ENCODE data around the gene MORN1. TPM values are rescaled to one million over a fixed set of nuclear protein-coding genes. Genes with fewer than 3 reads are reported as not detected.

Gene MORN1
- polyA plus RNA-seq, 1 donor from 2014 or later: 10.9 TPM

DNA sequence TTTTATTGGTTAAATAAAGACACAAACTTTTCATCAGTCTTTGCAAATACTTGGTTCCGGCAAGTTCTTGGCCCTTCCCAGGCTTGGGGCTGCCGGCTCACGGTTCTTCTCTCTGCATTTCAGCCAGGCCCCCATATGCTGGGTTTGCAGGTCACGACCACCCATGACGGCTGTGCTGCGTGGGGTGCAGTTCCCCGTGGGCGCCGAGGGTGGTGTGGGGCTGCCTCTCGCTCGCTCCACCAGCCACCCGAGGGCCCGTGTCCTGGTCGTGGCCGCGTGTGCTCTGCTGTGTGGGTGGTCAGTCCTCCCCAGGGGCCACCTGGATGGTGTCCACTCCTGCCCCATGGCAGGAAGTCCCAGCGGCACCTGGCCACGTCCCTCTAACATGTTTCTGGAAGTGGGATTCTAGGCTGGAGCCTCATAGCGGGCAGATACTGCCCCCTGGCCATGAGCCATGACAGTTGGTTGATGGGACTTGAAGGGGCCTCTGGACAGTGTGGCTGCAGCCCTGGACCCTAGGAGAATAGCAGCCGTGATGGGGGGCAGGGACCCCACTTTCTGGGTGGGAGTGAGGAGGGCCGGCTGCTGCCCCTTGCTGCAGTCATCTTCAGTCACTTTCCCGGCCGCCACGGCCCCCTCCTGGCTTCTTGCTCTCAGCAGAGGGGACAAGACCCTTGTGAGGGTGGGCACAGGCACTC lies 117.0 kb downstream of the MORN1 start:
- peaks cover 67% of the 10 kb centered on the region for H3K79me2 ChIP-seq (replicated peaks; ENCODE audit: insufficient read depth, low read length)
- H3K4me3 ChIP-seq (ENCODE audit: low read length): no peak overlapping the region
- no peaks in the 10 kb centered on the region for H3K36me3 ChIP-seq (ENCODE audit: insufficient read depth, low read length)
- H3K4me2 ChIP-seq (ENCODE audit: low read length): no peak overlapping the region
- no peaks in the 10 kb centered on the region for H3K9me2 ChIP-seq (ENCODE audit: insufficient read depth, low read length)
- H3K27me3 ChIP-seq (ENCODE audit: insufficient read depth, low read depth, low read length): no peaks in the 10 kb centered on the region
- no peaks in the 10 kb centered on the region for H3K9me3 ChIP-seq (ENCODE audit: low read length)
- H2AFZ ChIP-seq (ENCODE audit: low read depth, low read length): no peak overlapping the region
- no peaks in the 10 kb centered on the region for H4K20me1 ChIP-seq (ENCODE audit: insufficient read depth)
- no peak overlapping the region for H3K9ac ChIP-seq (ENCODE audit: low read length)
- H3K27ac ChIP-seq (ENCODE audit: low read length): no peak overlapping the region
- no peak for TF ChIP-seq MXI1 (conservative IDR thresholded peaks at IDR 0.05; ENCODE audit: poor library complexity, severe bottlenecking)
- H3F3A ChIP-seq (ENCODE audit: insufficient read depth, low read length, poor library complexity, severe bottlenecking): no peaks in the 10 kb centered on the region

DNA sequence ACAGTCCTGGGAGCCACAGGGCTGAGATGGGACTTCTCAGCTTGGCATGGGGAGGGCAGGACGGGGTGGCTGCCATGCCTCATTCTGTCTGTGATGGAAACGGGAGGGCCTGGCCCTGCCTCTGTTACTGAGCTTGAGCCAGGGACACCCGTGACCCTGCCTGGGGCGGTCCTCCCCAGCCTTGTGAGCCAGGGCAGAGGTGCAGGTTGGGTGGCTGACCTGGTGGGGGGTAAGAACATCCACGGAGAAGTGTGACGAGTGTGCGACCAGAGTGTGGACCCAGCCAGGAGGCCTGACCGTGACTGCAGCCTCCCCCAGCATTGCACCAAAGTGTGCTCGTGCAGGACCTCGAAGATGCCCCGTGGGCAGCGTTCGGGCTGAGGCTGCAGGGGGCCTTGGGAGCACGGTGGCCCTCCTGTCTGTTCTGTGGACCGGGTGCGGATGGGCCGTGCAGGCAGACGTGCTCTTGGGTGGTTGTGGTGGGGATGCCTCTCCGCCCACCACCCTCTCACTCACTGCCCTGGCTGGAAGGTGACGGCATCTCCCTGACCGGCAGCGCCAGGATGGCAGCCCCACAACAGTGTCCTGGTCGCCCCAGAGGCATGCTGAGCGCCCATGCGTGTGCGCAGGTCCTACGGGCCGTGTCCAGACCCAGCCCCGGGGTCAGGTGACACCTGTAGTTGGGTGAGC lies 117.8 kb downstream of the MORN1 start:
- no peaks in the 10 kb centered on the region for H4K20me1 ChIP-seq (ENCODE audit: insufficient read depth)
- H3K9ac ChIP-seq (ENCODE audit: low read length): no peak overlapping the region
- H3K4me3 ChIP-seq (ENCODE audit: low read length): no peak overlapping the region
- H2AFZ ChIP-seq (ENCODE audit: low read depth, low read length): no peak overlapping the region
- no peaks in the 10 kb centered on the region for H3K9me3 ChIP-seq (ENCODE audit: low read length)
- no peaks in the 10 kb centered on the region for H3F3A ChIP-seq (ENCODE audit: insufficient read depth, low read length, poor library complexity, severe bottlenecking)
- H3K27ac ChIP-seq (ENCODE audit: low read length): no peak overlapping the region
- no peak for TF ChIP-seq TAF1 (IDR thresholded peaks at IDR 0.05; ENCODE audit: low read depth)
- no peak for TF ChIP-seq POLR2AphosphoS5 (IDR thresholded peaks at IDR 0.05)
- TF ChIP-seq SMC3 (conservative IDR thresholded peaks at IDR 0.05; ENCODE audit: poor library complexity): no peak
- TF ChIP-seq EZH2 (IDR thresholded peaks at IDR 0.05; ENCODE audit: borderline replicate concordance, insufficient read depth, low read length, poor library complexity, severe bottlenecking): no peak
- no peak for TF ChIP-seq MXI1 (conservative IDR thresholded peaks at IDR 0.05; ENCODE audit: poor library complexity, severe bottlenecking)
- TF ChIP-seq, protein P1, sequence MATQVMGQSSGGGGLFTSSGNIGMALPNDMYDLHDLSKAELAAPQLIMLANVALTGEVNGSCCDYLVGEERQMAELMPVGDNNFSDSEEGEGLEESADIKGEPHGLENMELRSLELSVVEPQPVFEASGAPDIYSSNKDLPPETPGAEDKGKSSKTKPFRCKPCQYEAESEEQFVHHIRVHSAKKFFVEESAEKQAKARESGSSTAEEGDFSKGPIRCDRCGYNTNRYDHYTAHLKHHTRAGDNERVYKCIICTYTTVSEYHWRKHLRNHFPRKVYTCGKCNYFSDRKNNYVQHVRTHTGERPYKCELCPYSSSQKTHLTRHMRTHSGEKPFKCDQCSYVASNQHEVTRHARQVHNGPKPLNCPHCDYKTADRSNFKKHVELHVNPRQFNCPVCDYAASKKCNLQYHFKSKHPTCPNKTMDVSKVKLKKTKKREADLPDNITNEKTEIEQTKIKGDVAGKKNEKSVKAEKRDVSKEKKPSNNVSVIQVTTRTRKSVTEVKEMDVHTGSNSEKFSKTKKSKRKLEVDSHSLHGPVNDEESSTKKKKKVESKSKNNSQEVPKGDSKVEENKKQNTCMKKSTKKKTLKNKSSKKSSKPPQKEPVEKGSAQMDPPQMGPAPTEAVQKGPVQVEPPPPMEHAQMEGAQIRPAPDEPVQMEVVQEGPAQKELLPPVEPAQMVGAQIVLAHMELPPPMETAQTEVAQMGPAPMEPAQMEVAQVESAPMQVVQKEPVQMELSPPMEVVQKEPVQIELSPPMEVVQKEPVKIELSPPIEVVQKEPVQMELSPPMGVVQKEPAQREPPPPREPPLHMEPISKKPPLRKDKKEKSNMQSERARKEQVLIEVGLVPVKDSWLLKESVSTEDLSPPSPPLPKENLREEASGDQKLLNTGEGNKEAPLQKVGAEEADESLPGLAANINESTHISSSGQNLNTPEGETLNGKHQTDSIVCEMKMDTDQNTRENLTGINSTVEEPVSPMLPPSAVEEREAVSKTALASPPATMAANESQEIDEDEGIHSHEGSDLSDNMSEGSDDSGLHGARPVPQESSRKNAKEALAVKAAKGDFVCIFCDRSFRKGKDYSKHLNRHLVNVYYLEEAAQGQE (IDR thresholded peaks at IDR 0.05; ENCODE audit: borderline replicate concordance): no peak
- no peak for TF ChIP-seq RAD21 (conservative IDR thresholded peaks at IDR 0.05)
- TF ChIP-seq EP300 (conservative IDR thresholded peaks at IDR 0.05; ENCODE audit: poor library complexity, severe bottlenecking): no peak
- TF ChIP-seq, protein P2, sequence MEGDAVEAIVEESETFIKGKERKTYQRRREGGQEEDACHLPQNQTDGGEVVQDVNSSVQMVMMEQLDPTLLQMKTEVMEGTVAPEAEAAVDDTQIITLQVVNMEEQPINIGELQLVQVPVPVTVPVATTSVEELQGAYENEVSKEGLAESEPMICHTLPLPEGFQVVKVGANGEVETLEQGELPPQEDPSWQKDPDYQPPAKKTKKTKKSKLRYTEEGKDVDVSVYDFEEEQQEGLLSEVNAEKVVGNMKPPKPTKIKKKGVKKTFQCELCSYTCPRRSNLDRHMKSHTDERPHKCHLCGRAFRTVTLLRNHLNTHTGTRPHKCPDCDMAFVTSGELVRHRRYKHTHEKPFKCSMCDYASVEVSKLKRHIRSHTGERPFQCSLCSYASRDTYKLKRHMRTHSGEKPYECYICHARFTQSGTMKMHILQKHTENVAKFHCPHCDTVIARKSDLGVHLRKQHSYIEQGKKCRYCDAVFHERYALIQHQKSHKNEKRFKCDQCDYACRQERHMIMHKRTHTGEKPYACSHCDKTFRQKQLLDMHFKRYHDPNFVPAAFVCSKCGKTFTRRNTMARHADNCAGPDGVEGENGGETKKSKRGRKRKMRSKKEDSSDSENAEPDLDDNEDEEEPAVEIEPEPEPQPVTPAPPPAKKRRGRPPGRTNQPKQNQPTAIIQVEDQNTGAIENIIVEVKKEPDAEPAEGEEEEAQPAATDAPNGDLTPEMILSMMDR (IDR thresholded peaks at IDR 0.05; ENCODE audit: poor library complexity, severe bottlenecking): no peak
- peaks cover 67% of the 10 kb centered on the region for H3K79me2 ChIP-seq (replicated peaks; ENCODE audit: insufficient read depth, low read length)
- H3K27me3 ChIP-seq (ENCODE audit: insufficient read depth, low read depth, low read length): no peaks in the 10 kb centered on the region
- H3K36me3 ChIP-seq (ENCODE audit: insufficient read depth, low read length): no peaks in the 10 kb centered on the region
- no peaks in the 10 kb centered on the region for H3K9me2 ChIP-seq (ENCODE audit: insufficient read depth, low read length)
- H3K4me2 ChIP-seq (ENCODE audit: low read length): no peak overlapping the region

Data from neural cell (in vitro differentiated cells).